HCT116 (cell line): ENCODE measurements around the gene LRP4. TPM values are rescaled to one million over a fixed set of nuclear protein-coding genes. Genes with fewer than 3 reads are reported as not detected.

Experiments used
- ATAC-seq: fragments of 200-7000 bp; cut with Tn5 transposase; 2 replicates; pipeline ENCODE4 v1.9.1; 2020; ENCODE audit warnings: mild to moderate bottlenecking, moderate library complexity
- BruUV-seq: library from RNA; stranded (reverse); fragments of 400-500 nt; replicated peaks from 2 replicates; lab custom pipeline; 2021; lab: Mats Ljungman, UMichigan
- CTCF ChIA-PET: fragments of 300-600 bp; sonication (Branson Sonifier 250); formaldehyde crosslinking; loops from one replicate; lab custom pipeline; 2021; ENCODE audit warnings: antibody characterized with exemption; lab: Charles Lee
- POLR2A ChIA-PET: fragments of 300-600, 350-600 bp; sonication (Branson Sonifier 250); formaldehyde crosslinking; loops from one replicate; lab custom pipeline; 2021; ENCODE audit warnings: antibody characterized with exemption; lab: Charles Lee
- RAD21 ChIA-PET, 2 experiments: fragments of 300-600 bp; sonication (Branson Sonifier 250); formaldehyde crosslinking; loops; one replicate each; lab custom pipeline; 2023; ENCODE audit warnings: low total read pairs in 2 of 2; ENCODE audit not compliant: uncharacterized antibody in 2 of 2, unreplicated experiment in 2 of 2, low non-redundant PET in 1 of 2; lab: Charles Lee
- DNase-seq: peaks from one replicate; pipeline ENCODE4 v3.0.0-alpha.2; 2010; ENCODE audit warnings: low read depth, low spot score
- H2AFZ ChIP-seq: fragments of 200-600 bp; shearing (Covaris generic), sonication (generic); 2 replicates; pipeline ENCODE4 v1.6.1; 2017; ENCODE audit warnings: low read depth, mixed run types, mixed read lengths, antibody characterized with exemption, low read length; ENCODE audit not compliant: poor library complexity, severe bottlenecking
- H3K27ac ChIP-seq: 2 replicates; pipeline ENCODE4 v1.5.1; 2012; ENCODE audit warnings: low read depth, low read length
- H3K27me3 ChIP-seq: fragments of 200-600 bp; sonication (generic); 2 replicates; pipeline ENCODE4 v1.6.1; 2016; ENCODE audit warnings: mixed run types, low read length, mixed read lengths; ENCODE audit not compliant: insufficient read depth
- H3K36me3 ChIP-seq, 2 experiments: fragments of 200-500 bp in 1 of 2; fragments of 200-600 bp in 1 of 2; sonication (Bioruptor generic) in 1 of 2; sonication (generic) in 1 of 2; 2 replicates each; pipeline versions ENCODE4 v1.5.1 to v1.6.1; 2014 to 2016; ENCODE audit warnings: low read length in 2 of 2, inconsistent platforms in 1 of 2, mixed read lengths in 1 of 2, mixed run types in 1 of 2; ENCODE audit not compliant: insufficient read depth in 2 of 2, control insufficient read depth in 1 of 2
- H3K4me1 ChIP-seq, 2 experiments: fragments of 200-600 bp in 1 of 2; sonication (generic) in 1 of 2; 2 replicates each; pipeline versions ENCODE4 v1.5.1 to v1.6.1; 2012 to 2017; ENCODE audit warnings: low read length in 2 of 2, inconsistent platforms in 1 of 2, mild to moderate bottlenecking in 1 of 2, mixed read lengths in 1 of 2, mixed run types in 1 of 2, moderate library complexity in 1 of 2; ENCODE audit not compliant: insufficient read depth in 2 of 2, control insufficient read depth in 1 of 2
- H3K4me2 ChIP-seq: fragments of 200-600 bp; sonication (generic); 2 replicates; pipeline ENCODE4 v1.6.1; 2017; ENCODE audit warnings: mixed run types, low read length, mixed read lengths
- H3K4me3 ChIP-seq, 2 experiments: fragments of 200-600 bp in 1 of 2; sonication (generic) in 1 of 2; replicated peaks in 1 of 2; 2 replicates each; pipeline ENCODE4 v1.5.1; 2011 to 2016; ENCODE audit warnings: low read length in 2 of 2, control low read depth in 1 of 2, low read depth in 1 of 2, mild to moderate bottlenecking in 1 of 2, mixed read lengths in 1 of 2, mixed run types in 1 of 2
- H3K79me2 ChIP-seq: fragments of 200-600 bp; sonication (generic); 2 replicates; pipeline ENCODE4 v1.6.1; 2017; ENCODE audit warnings: mild to moderate bottlenecking, mixed run types, low read length, moderate library complexity, mixed read lengths; ENCODE audit not compliant: insufficient read depth
- H3K9ac ChIP-seq: fragments of 200-600 bp; sonication (generic); 2 replicates; pipeline ENCODE4 v1.6.1; 2016; ENCODE audit warnings: low read length, mixed read lengths
- H3K9me2 ChIP-seq: fragments of 200-600 bp; sonication (generic), shearing (Covaris generic); 2 replicates; pipeline ENCODE4 v1.6.1; 2017; ENCODE audit warnings: mixed run types, mild to moderate bottlenecking, moderate library complexity; ENCODE audit not compliant: insufficient read depth
- H3K9me3 ChIP-seq, 2 experiments: fragments of 200-500 bp in 1 of 2; fragments of 200-600 bp in 1 of 2; sonication (Bioruptor generic) in 1 of 2; sonication (generic) in 1 of 2; 2 replicates each; pipeline ENCODE4 v1.6.1; 2014 to 2017; ENCODE audit warnings: low read length in 2 of 2, mixed read lengths in 2 of 2, inconsistent platforms in 1 of 2, low read depth in 1 of 2, mild to moderate bottlenecking in 1 of 2, mixed run types in 1 of 2, moderate library complexity in 1 of 2; ENCODE audit not compliant: control insufficient read depth in 1 of 2, insufficient read depth in 1 of 2
- H4K20me1 ChIP-seq: fragments of 200-600 bp; sonication (generic), shearing (Covaris generic); 2 replicates; pipeline ENCODE4 v1.6.1; 2017; ENCODE audit warnings: mixed run types, mild to moderate bottlenecking, moderate library complexity; ENCODE audit not compliant: insufficient read depth
- CBX3 ChIP-seq: IDR thresholded peaks from 2 replicates; pipeline ENCODE4 v1.6.1; 2012; ENCODE audit warnings: low read depth
- CTCF ChIP-seq, 3 experiments: fragments of 200-600 bp in 1 of 3; sonication (generic) in 1 of 3; IDR thresholded peaks in 2 of 3; conservative IDR thresholded peaks in 1 of 3; 2 replicates each; pipeline ENCODE4 v1.5.1; 2012 to 2017; ENCODE audit warnings: low read depth in 2 of 3, low read length in 2 of 3, antibody characterized with exemption in 1 of 3, borderline replicate concordance in 1 of 3, control low read depth in 1 of 3, mild to moderate bottlenecking in 1 of 3, mixed read lengths in 1 of 3, mixed run types in 1 of 3, moderate library complexity in 1 of 3; ENCODE audit not compliant: insufficient read depth in 1 of 3
- ELF1 ChIP-seq: IDR thresholded peaks from 2 replicates; pipeline ENCODE4 v1.6.1; 2012; ENCODE audit warnings: low read depth, borderline replicate concordance
- FOSL1 ChIP-seq: IDR thresholded peaks from 2 replicates; pipeline ENCODE4 v1.6.1; 2012; ENCODE audit warnings: low read depth
- POLR2AphosphoS5 ChIP-seq: IDR thresholded peaks from 2 replicates; pipeline ENCODE4 v1.6.1; 2011; ENCODE audit warnings: mild to moderate bottlenecking, low read depth, low read length, moderate library complexity
- RAD21 ChIP-seq: IDR thresholded peaks from 2 replicates; pipeline ENCODE4 v1.6.1; 2012; ENCODE audit warnings: low read depth, mild to moderate bottlenecking
- REST ChIP-seq: IDR thresholded peaks from 2 replicates; pipeline ENCODE4 v1.6.1; 2012; ENCODE audit warnings: low read depth
- SP1 ChIP-seq: IDR thresholded peaks from 2 replicates; pipeline ENCODE4 v1.6.1; 2012; ENCODE audit warnings: low read depth
- intact Hi-C: fragments of 100-400 bp; cut with micrococcal nuclease; formaldehyde crosslinking; loops from 2 replicates; pipeline ENCODE4 v1.10.0; 2022
- total RNA-seq: library from RNA; stranded (reverse); gene quantifications from one replicate; pipeline ENCODE4 v1.2.1, GENCODE V29; 2021; ENCODE audit not compliant: unreplicated experiment

The LRP4 gene
- total RNA-seq, 1 experiment from 2014 or later: 7.4 TPM

DNA sequence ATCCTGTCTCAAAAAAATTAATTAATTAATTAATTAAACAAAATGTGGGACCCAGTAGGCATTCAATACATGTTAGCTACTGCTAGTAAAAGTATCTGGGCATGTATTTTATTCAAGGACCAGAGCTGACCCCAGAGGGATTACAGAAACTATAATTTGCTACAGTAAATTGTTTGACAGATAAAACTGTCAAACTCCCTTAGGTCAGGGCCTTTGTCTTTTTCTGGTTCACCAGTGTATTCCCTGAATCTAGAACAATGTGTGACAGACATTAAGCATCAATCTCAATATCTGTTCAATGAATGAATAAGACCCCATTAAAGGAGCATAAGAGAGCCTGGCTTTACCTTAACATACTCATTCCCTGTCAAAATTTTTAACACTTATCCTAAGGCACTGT lies 78.2 kb downstream of the LRP4 start:
- H3K9me3 ChIP-seq: no peaks in the 10 kb centered on the region
- DNase-seq: no peak
- CTCF ChIA-PET: no interaction called here
- peaks cover 8 to 9% of the 10 kb centered on the region in 2 experiments; a peak in 2 of 4 replicates for H3K4me1 ChIP-seq
- TF ChIP-seq POLR2AphosphoS5 (no peak), CBX3 (no peak), CTCF (IDR thresholded peaks at IDR 0.05 in 2 of 3, conservative IDR thresholded peaks at IDR 0.05 in 1 of 3; ENCODE audit: borderline replicate concordance in 1 of 3, insufficient read depth in 1 of 3, low read depth in 2 of 3, low read length in 2 of 3) (no peak), ELF1 (no peak), REST (no peak), RAD21 (no peak), SP1 (no peak), FOSL1 (no peak)
- TF ChIP-seq, all 23 proteins: peak for 0
- no peak for ATAC-seq
- Histone ChIP-seq H3K27me3 (no peaks in the 10 kb centered on the region), H3K79me2 (peaks cover 100% of the 10 kb centered on the region), H2AFZ (no peak overlapping the region), H3K4me3 (no peak overlapping the region), H3K4me2 (no peak overlapping the region), H3K9ac (no peak overlapping the region), H4K20me1 (peaks cover 11% of the 10 kb centered on the region; the same call in 1 of the 2 replicates), H3K27ac (no peak overlapping the region), H3K36me3 (peaks cover 2 to 6% of the 10 kb centered on the region in 2 experiments; a peak in 2 of 4 replicates), H3K9me2 (no peaks in the 10 kb centered on the region)
- ChIA-PET RAD21 (no interaction called here), POLR2A (no interaction called here)
- BruUV-seq: no TSS peak
- intact Hi-C loops: no loop called here
